CD4-positive, alpha-beta T cell (primary cell): ENCODE measurements around the gene CCNT2. TPM values are rescaled to one million over a fixed set of nuclear protein-coding genes. Genes with fewer than 3 reads are reported as not detected.

Experiments used
- ATAC-seq: fragments of 200-7000 bp; cut with Tn5 transposase; one replicate; pipeline ENCODE4 v1.10.0; 2022; ENCODE audit warnings: mild to moderate bottlenecking; ENCODE audit not compliant: poor library complexity
- CTCF ChIA-PET: fragments of 350-600 bp; sonication (Branson Sonifier 250); formaldehyde crosslinking; loops from one replicate; lab custom pipeline; 2021; ENCODE audit warnings: antibody characterized with exemption, inconsistent platforms; lab: Charles Lee
- POLR2A ChIA-PET: fragments of 350-600 bp; sonication (Branson Sonifier 250); formaldehyde crosslinking; loops from one replicate; lab custom pipeline; 2021; ENCODE audit warnings: antibody characterized with exemption, inconsistent platforms; lab: Charles Lee
- DNase-seq, 14 experiments: peaks; one replicate each; pipeline ENCODE4 v3.0.0-alpha.2; 2013 to 2020; ENCODE audit warnings: mixed read lengths in 2 of 14
- H3K27ac ChIP-seq, 2 donors: one replicate each; pipeline versions ENCODE4 v1.5.1 to v1.7.0; 2013; ENCODE audit warnings: low read length in 2 of 2, low read depth in 1 of 2, mild to moderate bottlenecking in 1 of 2
- H3K27me3 ChIP-seq, 2 experiments: 1 replicate in 1 of 2; 2 replicates in 1 of 2; pipeline versions ENCODE4 v1.6.1 to v1.7.0; 2013; ENCODE audit warnings: low read length in 2 of 2, control low read depth in 1 of 2, mild to moderate bottlenecking in 1 of 2, moderate library complexity in 1 of 2; ENCODE audit not compliant: insufficient read depth in 2 of 2, control insufficient read depth in 1 of 2
- H3K36me3 ChIP-seq: one replicate; pipeline ENCODE4 v1.6.1; 2013; ENCODE audit warnings: low read length, control low read depth; ENCODE audit not compliant: insufficient read depth
- H3K4me1 ChIP-seq: one replicate; pipeline ENCODE4 v1.6.1; 2013; ENCODE audit warnings: low read length, control low read depth; ENCODE audit not compliant: insufficient read depth
- H3K4me3 ChIP-seq: one replicate; pipeline ENCODE4 v1.5.1; 2013; ENCODE audit warnings: mild to moderate bottlenecking, low read length, moderate library complexity
- H3K9me3 ChIP-seq, 2 experiments: 1 replicate in 1 of 2; 2 replicates in 1 of 2; pipeline versions ENCODE4 v1.6.1 to v1.7.0; 2013; ENCODE audit warnings: low read length in 2 of 2, mild to moderate bottlenecking in 2 of 2, control low read depth in 1 of 2, moderate library complexity in 1 of 2; ENCODE audit not compliant: control insufficient read depth in 1 of 2, insufficient read depth in 1 of 2
- H3K27ac Mint-ChIP-seq: one replicate; pipeline ENCODE4 v1.8.0; 2020; ENCODE audit warnings: mixed read lengths
- H3K27me3 Mint-ChIP-seq: one replicate; pipeline ENCODE4 v1.8.0; 2021; ENCODE audit warnings: mixed read lengths
- H3K36me3 Mint-ChIP-seq: one replicate; pipeline ENCODE4 v1.8.0; 2021; ENCODE audit warnings: low read depth, mixed read lengths
- H3K4me1 Mint-ChIP-seq: one replicate; pipeline ENCODE4 v1.8.0; 2021; ENCODE audit warnings: low read depth, mixed read lengths
- H3K4me3 Mint-ChIP-seq: one replicate; pipeline ENCODE4 v1.8.0; 2020; ENCODE audit warnings: mild to moderate bottlenecking, mixed read lengths
- H3K9me3 Mint-ChIP-seq: one replicate; pipeline ENCODE4 v1.8.0; 2020; ENCODE audit warnings: mixed read lengths
- intact Hi-C, 2 experiments: fragments of 100-400 bp; cut with DNase I in 1 of 2; cut with micrococcal nuclease in 1 of 2; formaldehyde crosslinking; loops; one replicate each; pipeline versions ENCODE4 v1.15.1 to v1.9.0; 2023 to 2025; cut with DNase I, micrococcal nuclease
- total RNA-seq, 174 experiments: library from RNA in 2 of 174; stranded (reverse) in 2 of 174; gene quantifications; one replicate each; pipeline ENCODE4 v1.2.3 and lab custom pipeline; 2021 to 2026
- TF ChIP-seq, protein P1 (sequence below): fragments of 200-600 bp; IDR thresholded peaks from one replicate; pipeline ENCODE4 v1.8.0; 2022; ENCODE audit warnings: antibody characterized with exemption, mild to moderate bottlenecking

CCNT2 gene
- total RNA-seq, 2 experiments from 2014 or later, result 62.1 to 67.5 TPM

DNA sequence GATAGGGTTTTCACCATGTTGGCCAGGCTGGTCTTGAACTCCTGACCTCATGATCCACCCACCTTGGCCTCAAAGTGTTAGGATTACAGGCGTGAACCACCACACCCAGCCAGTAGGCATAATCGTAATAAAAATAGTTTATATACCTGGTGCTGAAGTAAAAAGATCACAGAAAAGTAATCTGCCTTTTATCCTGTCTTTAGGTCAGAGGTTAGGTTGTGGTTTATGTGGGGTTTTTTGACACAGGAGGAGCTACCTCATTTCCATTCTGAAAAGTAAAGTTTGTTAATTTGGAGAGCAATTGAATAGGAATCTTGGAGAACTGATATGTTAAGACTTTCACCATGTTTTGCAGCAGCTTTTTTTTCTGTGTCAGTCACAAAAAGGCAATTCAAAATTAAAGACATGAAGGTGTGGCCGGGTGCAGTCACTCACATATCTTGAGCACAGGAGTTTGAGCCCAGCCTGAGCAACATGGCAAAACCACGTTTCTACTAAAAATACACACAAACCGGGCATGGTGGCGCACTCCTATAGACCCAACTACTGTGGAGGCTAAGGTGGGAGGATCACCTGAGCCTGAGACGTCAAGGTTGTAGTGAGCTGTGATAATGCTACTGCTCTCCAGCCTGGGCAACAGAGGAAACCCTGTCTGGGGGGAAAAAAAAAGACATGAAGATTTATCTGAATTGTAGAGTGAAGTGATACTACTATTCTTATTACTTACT lies 31.5 kb downstream of the CCNT2 start:
- H3K9me3 Mint-ChIP-seq, result no peaks in the 10 kb centered on the region
- Histone ChIP-seq H3K4me3 (no peak overlapping the region), H3K4me1 (no peaks in the 10 kb centered on the region), H3K27me3 (no peaks in the 10 kb centered on the region), H3K36me3 (peaks cover 80% of the 10 kb centered on the region), H3K27ac (no peak overlapping the region), H3K9me3 (no peaks in the 10 kb centered on the region)
- no peaks in the 10 kb centered on the region for H3K27me3 Mint-ChIP-seq
- ATAC-seq, result peak; percentile 66
- peaks cover 94% of the 10 kb centered on the region for H3K36me3 Mint-ChIP-seq
- intact Hi-C loops, result no loop called here
- ChIA-PET CTCF (no interaction called here), POLR2A (interaction anchor here (0.6 to 1.2 kb wide), 3 partner anchors 18 to 985 kb away, joined by 3 to 6 read pairs (median 3); no protein-coding TSS in a partner anchor)
- peaks cover 35% of the 10 kb centered on the region for H3K4me1 Mint-ChIP-seq
- peak overlapping the region; percentile 62 for H3K27ac Mint-ChIP-seq
- peak in 2 of 14 experiments; percentile 15 to 17 for DNase-seq
- TF ChIP-seq, protein P1, sequence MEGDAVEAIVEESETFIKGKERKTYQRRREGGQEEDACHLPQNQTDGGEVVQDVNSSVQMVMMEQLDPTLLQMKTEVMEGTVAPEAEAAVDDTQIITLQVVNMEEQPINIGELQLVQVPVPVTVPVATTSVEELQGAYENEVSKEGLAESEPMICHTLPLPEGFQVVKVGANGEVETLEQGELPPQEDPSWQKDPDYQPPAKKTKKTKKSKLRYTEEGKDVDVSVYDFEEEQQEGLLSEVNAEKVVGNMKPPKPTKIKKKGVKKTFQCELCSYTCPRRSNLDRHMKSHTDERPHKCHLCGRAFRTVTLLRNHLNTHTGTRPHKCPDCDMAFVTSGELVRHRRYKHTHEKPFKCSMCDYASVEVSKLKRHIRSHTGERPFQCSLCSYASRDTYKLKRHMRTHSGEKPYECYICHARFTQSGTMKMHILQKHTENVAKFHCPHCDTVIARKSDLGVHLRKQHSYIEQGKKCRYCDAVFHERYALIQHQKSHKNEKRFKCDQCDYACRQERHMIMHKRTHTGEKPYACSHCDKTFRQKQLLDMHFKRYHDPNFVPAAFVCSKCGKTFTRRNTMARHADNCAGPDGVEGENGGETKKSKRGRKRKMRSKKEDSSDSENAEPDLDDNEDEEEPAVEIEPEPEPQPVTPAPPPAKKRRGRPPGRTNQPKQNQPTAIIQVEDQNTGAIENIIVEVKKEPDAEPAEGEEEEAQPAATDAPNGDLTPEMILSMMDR, result no peak
- H3K4me3 Mint-ChIP-seq, result no peak overlapping the region

DNA sequence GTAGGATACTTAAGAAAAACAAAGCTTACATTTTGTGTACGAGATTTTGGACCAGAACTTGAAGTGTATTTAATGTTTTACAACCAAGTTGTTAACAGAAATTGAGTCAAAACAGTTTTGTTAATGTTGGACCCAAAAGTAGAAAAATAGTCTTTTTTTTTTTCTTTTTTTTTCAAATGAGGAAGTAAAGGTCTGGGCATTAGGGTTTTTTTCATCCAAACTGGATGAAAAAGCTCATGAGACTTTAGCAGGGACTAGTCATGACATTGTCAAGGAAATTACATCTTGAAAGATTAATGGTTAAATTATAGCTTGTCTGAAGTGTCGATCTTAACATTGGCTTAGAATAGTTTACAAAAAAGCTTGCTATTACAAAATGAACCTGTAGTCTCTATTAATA lies 32.3 kb downstream of the CCNT2 start:
- peaks cover 83% of the 10 kb centered on the region for H3K36me3 ChIP-seq
- DNase-seq (no peak), ATAC-seq (no peak)
- no peaks in the 10 kb centered on the region for H3K4me1 ChIP-seq
- no peak overlapping the region for H3K27ac ChIP-seq
- ChIA-PET POLR2A (interaction anchor here (0.7 to 1.2 kb wide), 2 partner anchors 18 to 823 kb away, joined by 3 read pairs; no protein-coding TSS in a partner anchor), CTCF (no interaction called here)
- TF ChIP-seq, protein P1, result no peak
- H3K4me3 Mint-ChIP-seq, result no peak overlapping the region
- H3K27me3 Mint-ChIP-seq, result no peaks in the 10 kb centered on the region
- intact Hi-C loops, result no loop called here
- H3K36me3 Mint-ChIP-seq, result peaks cover 90% of the 10 kb centered on the region
- peak overlapping the region; percentile 62 for H3K27ac Mint-ChIP-seq
- no peaks in the 10 kb centered on the region for H3K9me3 ChIP-seq
- peaks cover 27% of the 10 kb centered on the region for H3K4me1 Mint-ChIP-seq
- no peaks in the 10 kb centered on the region for H3K9me3 Mint-ChIP-seq
- no peak overlapping the region for H3K4me3 ChIP-seq
- no peaks in the 10 kb centered on the region for H3K27me3 ChIP-seq

DNA sequence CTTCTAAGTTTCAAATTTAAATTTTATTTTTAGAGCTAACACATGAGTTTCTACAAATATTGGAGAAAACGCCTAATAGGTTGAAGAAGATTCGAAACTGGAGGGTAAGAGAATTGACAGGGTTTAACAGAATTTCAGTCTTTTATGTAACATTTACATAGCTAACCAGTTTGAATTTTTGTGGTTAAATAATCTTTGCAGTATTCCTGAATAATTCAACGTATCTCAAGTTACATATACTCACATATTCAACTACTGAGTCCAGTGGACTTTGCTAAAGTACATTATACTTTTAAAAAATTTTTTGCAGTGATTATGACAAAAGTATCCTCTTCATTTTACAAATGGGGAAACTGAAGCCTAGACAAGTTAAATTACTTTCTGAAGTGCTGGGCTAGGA lies 34.0 kb downstream of the CCNT2 start:
- H3K27me3 Mint-ChIP-seq, result no peaks in the 10 kb centered on the region
- H3K9me3 Mint-ChIP-seq, result no peaks in the 10 kb centered on the region
- Histone ChIP-seq H3K27me3 (no peaks in the 10 kb centered on the region), H3K4me1 (no peaks in the 10 kb centered on the region), H3K4me3 (no peak overlapping the region), H3K9me3 (no peaks in the 10 kb centered on the region), H3K27ac (no peak overlapping the region), H3K36me3 (peaks cover 83% of the 10 kb centered on the region)
- no peak for ATAC-seq
- H3K36me3 Mint-ChIP-seq, result peaks cover 93% of the 10 kb centered on the region
- intact Hi-C loops, result no loop called here
- CTCF ChIA-PET, result no interaction called here
- POLR2A ChIA-PET, result no interaction called here
- no peak overlapping the region for H3K27ac Mint-ChIP-seq
- TF ChIP-seq, protein P1, result no peak
- H3K4me3 Mint-ChIP-seq, result no peak overlapping the region
- DNase-seq, result no peak
- peaks cover 26% of the 10 kb centered on the region for H3K4me1 Mint-ChIP-seq
